Activated CD4-positive, alpha-beta T cell treated with anti-CD3 and anti-CD28 coated beads, Interleukin-2, amount 50 U/mL, for 4 hours (primary cell): ENCODE data around the gene ACSF3.

ENCODE experiments used
- DNase-seq, 2 experiments: peaks; one replicate each; pipeline ENCODE4 v3.0.0-alpha.2; 2020

Gene ACSF3

DNA sequence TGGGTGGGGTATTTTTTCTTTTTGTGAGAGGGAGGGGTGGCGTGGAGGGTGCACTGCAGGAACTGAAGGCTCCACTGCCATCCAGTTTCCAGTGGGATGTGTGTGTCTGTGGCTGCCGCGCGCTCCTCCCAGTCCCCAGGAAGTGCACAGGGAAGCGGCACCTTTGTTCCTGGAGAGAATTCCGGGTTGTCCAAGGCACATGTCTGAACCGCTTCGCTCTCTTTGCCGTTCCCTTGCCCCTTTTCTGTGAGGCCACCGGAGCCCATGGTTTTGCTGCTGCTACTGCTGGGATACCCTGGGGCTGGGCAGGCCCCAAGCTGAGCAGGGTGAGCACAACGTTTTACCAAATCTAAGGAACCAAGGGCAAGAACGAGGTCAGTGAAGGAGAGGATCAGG is 19.5 kb downstream of the ACSF3 start:
- no peak for DNase-seq

DNA sequence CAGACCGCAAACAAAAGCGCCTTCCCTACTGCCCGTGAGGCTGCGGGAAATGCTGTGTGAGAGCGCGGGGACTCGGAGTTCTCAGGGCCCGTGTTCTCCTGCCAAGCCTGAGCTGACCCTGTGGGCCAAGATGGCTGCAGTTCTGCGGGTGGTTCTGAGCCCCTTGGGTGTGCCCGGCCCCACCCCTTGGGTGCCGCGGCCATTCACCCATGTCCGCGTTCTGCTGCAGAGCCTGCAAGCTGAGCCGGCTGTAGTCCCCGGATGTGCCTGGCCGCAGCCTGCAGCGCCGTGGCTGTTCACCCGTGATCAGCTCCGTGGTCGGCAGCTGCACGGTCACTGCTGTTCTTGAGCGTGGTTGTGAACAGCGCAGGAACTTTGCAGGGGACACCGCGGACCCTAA is 20.0 kb downstream of the ACSF3 start:
- DNase-seq, result no peak

DNA sequence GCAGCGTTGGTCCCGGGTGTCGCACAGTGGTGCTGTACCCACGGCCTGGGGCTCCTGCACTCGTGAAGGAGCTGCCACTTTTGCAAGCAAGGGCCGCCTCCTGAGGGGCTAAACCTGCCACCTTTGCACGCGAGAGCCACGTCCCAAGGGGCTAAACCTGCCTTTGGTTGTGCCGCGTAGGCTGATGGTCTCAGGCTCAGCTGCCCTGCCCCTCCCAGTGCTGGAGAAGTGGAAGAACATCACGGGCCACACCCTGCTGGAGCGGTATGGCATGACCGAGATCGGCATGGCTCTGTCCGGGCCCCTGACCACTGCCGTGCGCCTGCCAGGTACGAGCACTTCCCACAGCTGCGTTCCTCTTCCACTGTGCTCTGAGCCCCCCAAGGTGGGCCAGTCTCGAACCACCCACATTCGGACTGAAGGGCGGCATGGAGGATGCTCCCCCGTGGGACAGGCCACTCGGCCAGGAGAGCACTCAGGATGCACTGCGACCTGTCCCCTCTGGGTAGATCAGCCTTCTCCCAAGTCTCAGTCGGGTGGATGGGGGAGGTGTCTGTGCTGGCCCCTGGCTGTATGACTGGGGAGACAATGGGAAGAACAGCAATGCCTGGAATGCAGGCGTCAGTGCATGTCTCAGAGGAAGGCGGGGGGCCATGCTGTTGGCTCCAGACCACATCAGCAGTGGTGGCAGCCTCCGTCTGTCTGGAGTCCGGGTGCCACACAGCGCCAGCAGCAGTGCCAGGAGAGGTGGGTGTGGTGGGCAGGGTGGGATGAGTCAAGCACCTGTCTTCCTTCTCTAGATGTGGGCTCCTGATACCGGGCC is 20.7 kb downstream of the ACSF3 start:
- DNase-seq, result peak in 1 of 2 experiments; percentile 18

- DNase-seq, result peak; percentile 75 to 80
Observed at GRCh38 chr16:89115216-89115861, 21.7 kb downstream of the ACSF3 start.

- DNase-seq, result no peak
Observed at GRCh38 chr16:89116341-89117226, 22.9 kb downstream of the ACSF3 start.

- no peak for DNase-seq
Observed at GRCh38 chr16:89117227-89117974, 23.7 kb downstream of the ACSF3 start.

DNA sequence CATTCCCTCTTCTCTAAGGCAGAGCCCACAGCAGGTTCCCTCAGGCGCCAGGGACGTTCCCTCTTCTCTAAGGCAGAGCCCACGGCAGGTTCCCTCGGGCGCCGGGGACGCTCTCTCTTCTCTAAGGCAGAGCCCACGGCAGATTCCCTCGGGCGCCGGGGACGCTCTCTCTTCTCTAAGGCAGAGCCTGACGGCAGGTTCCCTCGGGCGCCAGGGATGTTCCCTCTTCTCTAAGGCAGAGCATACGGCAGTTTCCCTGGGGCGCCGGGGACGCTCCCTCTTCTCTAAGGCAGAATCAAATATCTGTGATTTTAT is 24.3 kb downstream of the ACSF3 start:
- no peak for DNase-seq

- no peak for DNase-seq
Observed at GRCh38 chr16:89118361-89119165, 24.9 kb downstream of the ACSF3 start.

GRCh38 chr16:89119166-89119621 is 25.5 kb downstream of the ACSF3 start:
- DNase-seq, result no peak

GRCh38 chr16:89119661-89120141 is 26.0 kb downstream of the ACSF3 start:
- DNase-seq, result no peak

DNA sequence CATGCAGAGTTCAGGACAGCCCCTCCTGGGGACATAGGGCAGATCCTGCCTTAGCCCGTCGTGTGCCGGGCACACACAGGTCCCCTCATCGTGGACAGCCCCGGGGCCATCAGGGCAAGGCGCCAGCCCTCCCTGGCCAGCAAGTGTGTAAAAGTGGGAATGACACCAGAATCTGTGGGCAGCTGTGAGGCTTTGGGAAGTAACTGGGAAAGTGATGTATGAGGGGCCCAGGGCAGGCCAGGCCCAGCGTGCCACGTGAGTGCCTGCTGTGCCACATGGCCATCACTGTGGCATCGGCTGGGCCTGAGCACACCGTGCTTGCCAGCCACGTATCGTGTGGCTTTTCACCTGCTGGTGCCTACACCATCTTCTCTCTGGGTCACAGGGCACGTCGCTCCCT is 26.6 kb downstream of the ACSF3 start:
- DNase-seq, result no peak

DNA sequence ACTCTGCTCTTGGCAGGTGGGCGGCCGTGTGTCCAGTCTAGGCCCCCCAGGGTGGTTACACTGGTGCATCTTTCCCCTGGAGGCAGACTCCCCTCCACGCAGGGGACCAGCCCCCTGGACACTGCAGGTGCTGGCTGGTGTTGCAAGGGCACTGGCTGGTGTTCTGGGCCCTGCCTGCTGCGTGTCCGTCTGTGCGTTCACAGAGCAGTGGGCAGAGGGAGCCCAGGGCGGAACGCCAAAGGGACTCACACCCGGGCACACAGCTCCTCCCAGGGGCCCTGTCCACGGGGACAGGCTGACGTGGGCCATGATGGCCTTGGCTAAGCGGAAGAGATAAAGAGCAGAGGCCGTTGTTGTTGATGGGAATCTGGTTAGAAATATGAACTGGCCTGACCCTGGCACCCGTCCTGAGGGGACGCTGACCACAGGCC is 27.3 kb downstream of the ACSF3 start:
- no peak for DNase-seq

GRCh38 chr16:89121691-89122321 is 28.2 kb downstream of the ACSF3 start:
- DNase-seq, result no peak

DNA sequence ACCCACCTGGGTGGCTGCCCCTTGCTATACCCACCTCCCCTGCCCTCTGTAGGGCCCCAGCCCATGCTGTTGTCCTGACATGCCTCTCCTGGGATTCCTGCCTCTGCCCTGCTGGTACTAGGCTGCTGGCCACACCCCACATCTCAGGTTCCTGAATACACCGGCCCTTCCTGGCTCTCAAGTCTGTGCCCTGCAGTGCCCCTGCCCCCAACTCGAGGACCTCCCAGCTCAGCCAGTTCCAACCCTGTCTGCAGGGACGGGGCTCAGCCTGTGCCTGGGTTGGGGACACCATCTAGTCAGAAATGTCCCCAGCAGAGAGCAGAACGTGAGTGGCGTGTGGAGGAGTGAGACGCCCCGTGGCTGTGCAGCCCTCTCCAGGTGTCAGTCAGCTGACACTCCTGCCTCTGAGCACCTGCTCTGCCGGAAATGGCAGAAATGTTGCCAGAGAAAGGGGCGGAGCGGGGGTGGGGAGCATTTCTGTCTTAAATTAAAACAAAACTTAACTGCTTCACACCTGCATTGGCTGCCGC is 28.7 kb downstream of the ACSF3 start:
- peak; percentile 62 to 64 for DNase-seq

- DNase-seq, result no peak
Observed at GRCh38 chr16:89123001-89123830, 29.6 kb downstream of the ACSF3 start.

- no peak for DNase-seq
Observed at GRCh38 chr16:89123831-89124100, 30.1 kb downstream of the ACSF3 start.

- no peak for DNase-seq
Observed at GRCh38 chr16:89129378-89129777, 35.7 kb downstream of the ACSF3 start.

DNA sequence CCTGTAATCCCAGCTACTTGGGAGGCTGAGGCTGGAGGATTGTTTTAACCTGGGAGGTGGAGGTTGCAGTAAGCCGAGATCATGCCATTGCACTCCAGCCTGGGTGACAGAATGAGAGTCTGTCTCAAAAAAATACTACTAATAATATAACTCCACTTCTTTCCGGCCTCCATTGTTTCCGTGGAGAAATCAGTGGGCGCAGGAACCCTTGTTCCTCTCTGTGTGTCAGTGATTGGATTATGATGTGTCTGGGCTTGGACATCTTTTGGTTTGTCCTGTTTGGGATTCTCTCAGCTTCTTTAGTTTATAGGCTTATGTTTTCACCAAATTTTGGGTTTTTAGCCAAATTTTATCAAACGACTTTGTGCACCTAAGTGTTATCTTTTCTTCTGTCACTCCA is 36.8 kb downstream of the ACSF3 start:
- no peak for DNase-seq

DNA sequence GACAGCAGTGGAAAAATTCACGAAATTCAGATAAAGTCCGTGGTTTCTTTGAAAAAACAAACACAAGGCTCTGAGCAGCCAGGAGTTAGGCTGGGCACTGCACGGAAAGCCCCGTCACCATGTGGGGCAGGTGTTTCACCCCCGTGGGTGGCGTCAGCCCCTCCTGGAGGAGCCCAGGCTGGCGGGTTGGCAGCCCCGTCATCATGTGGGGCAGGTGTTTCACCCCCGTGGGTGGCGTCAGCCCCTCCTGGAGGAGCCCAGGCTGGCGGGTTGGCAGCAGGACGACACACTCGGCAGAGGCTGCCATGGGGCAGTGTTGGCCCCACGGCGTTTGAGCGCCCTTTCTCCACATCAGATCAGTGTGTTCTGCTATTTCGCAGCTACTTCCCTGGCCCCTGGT is 38.1 kb downstream of the ACSF3 start:
- DNase-seq, result no peak
